Pancreas (tissue), 10 donors: ENCODE data around the gene RNF150. TPM values are rescaled to one million over a fixed set of nuclear protein-coding genes. Genes with fewer than 3 reads are reported as not detected.
"Not testable (repeated sequence)": the region's sequence is repeated elsewhere in the genome, so short reads cannot be mapped to it uniquely, and the experiment has no call there.

Experiments
- ATAC-seq, 4 donors: fragments of 200-7000 bp; cut with Tn5 transposase; one replicate each; pipeline versions ENCODE4 v1.8.0 to v1.9.1; 2020; ENCODE audit warnings: mild to moderate bottlenecking in 4 of 4, moderate library complexity in 4 of 4
- DNase-seq, 6 donors: peaks; one replicate each; pipeline ENCODE4 v3.0.0-alpha.2; 2020
- FAIRE-seq: peaks from 2 replicates; lab custom pipeline; 2012; peaks lifted over from hg19 to GRCh38; lab: Jason Lieb, UNC
- H3K27ac ChIP-seq, 4 donors: fragments of 200-600 bp; sonication (generic); 1 replicate in 3 of 4; 2 replicates in 1 of 4; pipeline versions ENCODE4 v1.5.0 to v1.8.0; 2020
- H3K27me3 ChIP-seq, 4 donors: fragments of 200-600 bp; one replicate each; pipeline ENCODE4 v1.8.0; 2021
- H3K36me3 ChIP-seq, 3 donors: fragments of 200-600 bp; sonication (generic) in 1 of 3; one replicate each; pipeline versions ENCODE4 v1.5.0 to v1.8.0; 2020 to 2021
- H3K4me1 ChIP-seq, 3 donors: fragments of 200-600 bp; one replicate each; pipeline ENCODE4 v1.8.0; 2021
- H3K4me3 ChIP-seq, 4 donors: fragments of 200-600 bp; sonication (generic) in 2 of 4; one replicate each; pipeline versions ENCODE4 v1.5.0 to v1.8.0; 2020 to 2021
- H3K9me3 ChIP-seq, 4 donors: fragments of 200-600 bp; one replicate each; pipeline ENCODE4 v1.8.0; 2021
- CTCF ChIP-seq, 4 donors: fragments of 200-600 bp; sonication (generic) in 3 of 4; IDR thresholded peaks; one replicate each; pipeline versions ENCODE4 v1.5.0 to v1.8.0; 2021; ENCODE audit warnings: antibody characterized with exemption in 4 of 4
- WGBS, 2 donors: extraction: QIAGEN DNeasy Blood & Tissue Kit; methylation state at CpG; one replicate each; pipeline ENCODE4 v1.1.7; 2013; 5-methylcytosine and 5-hydroxymethylcytosine counted together
- intact Hi-C, 3 donors: fragments of 100-400 bp; cut with DNase I; formaldehyde crosslinking; loops; one replicate each; pipeline versions ENCODE4 v1.11.1 to v1.14.2; 2022
- polyA plus RNA-seq, 2 donors: library from polyadenylated mRNA; stranded (reverse); fragments of 200-250 nt; gene quantifications; one replicate each; pipeline ENCODE4 v1.2.3, GENCODE V29; 2013
- total RNA-seq, 6 donors: library from RNA; stranded (reverse); fragmentation: NEBNext Ultra II Directional in 4 of 6; extraction: Animal tissue kit (Norgen Biotek cat#: 25700) in 4 of 6; gene quantifications; one replicate each; pipeline versions ENCODE4 v1.2.1 to v1.2.4, GENCODE V29; 2021 to 2023
- donor health status: healthy with polysubstance abuse.
- donor health status: DM: no; HTN: no; CAD: no; lungs with moderate emphysema.
- donor health status: DM: no; HTN: no; CAD: no.
- donor health status: control.
- donor health status: control.
- donor health status: Bipolar disorder and iron deficiency.
- donor health status: DM: yes; HTN: yes; CAD: no.
- donor health status: DM: no; HTN: no; CAD: no.
- donor health status: DM: no; HTN: no; CAD: no.
- donor health status: DM: yes; HTN: yes; CAD: no.

RNF150 gene
- total and polyA plus RNA-seq, 8 donors, result 0.53 to 4.1 (median 2.5) TPM

DNA sequence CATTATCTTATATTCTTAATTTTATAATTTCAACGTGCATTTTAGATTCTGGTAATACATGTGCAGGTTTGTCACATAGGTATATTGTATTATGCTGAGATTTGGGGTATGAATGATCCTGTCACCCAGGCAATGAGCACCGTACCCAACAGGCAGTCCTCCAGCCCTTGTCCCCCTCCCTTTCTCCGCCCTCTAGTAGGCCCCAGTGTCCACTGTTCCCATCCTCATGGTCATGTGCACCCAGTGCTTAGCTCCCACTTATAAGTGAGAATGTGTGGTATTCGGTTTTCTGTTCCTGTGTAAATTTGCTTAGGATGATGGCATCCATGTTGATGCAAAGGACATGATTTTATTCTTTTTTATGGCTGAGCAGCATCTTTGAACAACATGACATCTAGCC lies 70.6 kb downstream of the RNF150 start:
- H3K27me3 ChIP-seq, result peaks cover 0 to 3% (median 0%) of the 10 kb centered on the region in 4 donors
- 61 to 75% methylated on average over 4 of the region's 4 CpGs for WGBS, 2 donors
- H3K4me1 ChIP-seq, result no peaks in the 10 kb centered on the region
- no peaks in the 10 kb centered on the region for H3K36me3 ChIP-seq
- H3K9me3 ChIP-seq, result no peaks in the 10 kb centered on the region
- FAIRE-seq (no peak), DNase-seq (no peak), ATAC-seq (no peak)
- H3K27ac ChIP-seq, result no peak overlapping the region
- H3K4me3 ChIP-seq, result no peak overlapping the region
- intact Hi-C loops, result no loop called here
- no peak for TF ChIP-seq CTCF (IDR thresholded peaks at IDR 0.05)

GRCh38 chr4:141058591-141059512 lies 74.4 kb downstream of the RNF150 start:
- Histone ChIP-seq H3K9me3 (no peaks in the 10 kb centered on the region), H3K27ac (no peak overlapping the region), H3K4me1 (no peaks in the 10 kb centered on the region), H3K27me3 (no peaks in the 10 kb centered on the region), H3K4me3 (no peak overlapping the region), H3K36me3 (no peaks in the 10 kb centered on the region)
- intact Hi-C loops, result no loop called here
- TF ChIP-seq CTCF (IDR thresholded peaks at IDR 0.05), result no peak
- 50 to 54% methylated on average over 4 of the region's 4 CpGs for WGBS, 2 donors
- ATAC-seq (no peak), DNase-seq (no peak), FAIRE-seq (no peak)

DNA sequence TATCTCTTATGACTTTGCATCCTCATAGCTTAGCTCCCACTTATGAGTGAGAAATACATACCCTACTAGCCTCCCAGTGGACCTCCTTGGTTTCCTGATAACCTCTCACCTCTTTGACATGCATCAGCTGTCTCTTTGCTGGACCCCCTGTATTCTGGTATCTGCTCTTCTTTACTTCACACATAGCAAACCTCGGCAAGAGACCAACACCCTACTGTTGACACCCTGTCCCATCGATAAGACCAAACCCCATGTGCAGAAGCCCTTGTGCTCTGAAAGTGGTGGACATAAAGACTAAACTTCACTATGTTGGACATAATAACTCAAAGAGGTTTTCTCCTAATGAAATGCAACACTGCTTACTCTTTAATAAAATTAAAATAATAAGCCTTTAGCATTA lies 75.7 kb downstream of the RNF150 start:
- H3K27ac ChIP-seq, result no peak overlapping the region
- ATAC-seq (no peak), DNase-seq (no peak), FAIRE-seq (no peak)
- H3K4me1 ChIP-seq, result no peaks in the 10 kb centered on the region
- no peaks in the 10 kb centered on the region for H3K36me3 ChIP-seq
- intact Hi-C loops, result no loop called here
- H3K9me3 ChIP-seq, result no peaks in the 10 kb centered on the region
- H3K27me3 ChIP-seq, result no peaks in the 10 kb centered on the region
- 74 to 77% methylated on average over 2 of the region's 2 CpGs for WGBS, 2 donors
- no peak overlapping the region for H3K4me3 ChIP-seq
- no peak for TF ChIP-seq CTCF (IDR thresholded peaks at IDR 0.05)

DNA sequence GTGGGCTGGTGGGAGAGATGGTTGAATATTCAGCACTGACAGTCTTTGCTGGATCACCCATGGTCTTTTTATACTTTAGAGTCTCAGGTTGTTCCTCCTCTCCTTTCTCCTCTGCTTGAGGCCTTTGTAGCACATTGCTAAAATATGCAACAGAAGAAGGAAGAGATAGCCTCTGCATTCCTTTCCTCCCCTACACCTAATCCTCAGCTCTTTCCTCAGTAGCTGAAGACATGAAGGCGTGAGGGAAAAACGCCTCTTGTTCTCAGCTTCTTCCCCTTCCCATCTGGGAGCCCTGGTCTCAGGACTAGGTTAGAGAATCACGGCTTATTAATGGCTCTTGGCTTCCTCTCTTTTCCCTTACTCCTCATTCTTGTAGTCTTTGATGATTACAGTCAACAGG lies 76.8 kb downstream of the RNF150 start:
- H3K4me1 ChIP-seq, result no peaks in the 10 kb centered on the region
- intact Hi-C loops, result no loop called here
- FAIRE-seq (no peak), DNase-seq (no peak), ATAC-seq (no peak)
- no peak overlapping the region for H3K27ac ChIP-seq
- H3K4me3 ChIP-seq, result no peak overlapping the region
- no peak for TF ChIP-seq CTCF (IDR thresholded peaks at IDR 0.05)
- H3K27me3 ChIP-seq, result no peaks in the 10 kb centered on the region
- WGBS, 2 donors, result 74 to 77% methylated on average over 3 of the region's 3 CpGs
- H3K9me3 ChIP-seq, result no peaks in the 10 kb centered on the region
- no peaks in the 10 kb centered on the region for H3K36me3 ChIP-seq

DNA sequence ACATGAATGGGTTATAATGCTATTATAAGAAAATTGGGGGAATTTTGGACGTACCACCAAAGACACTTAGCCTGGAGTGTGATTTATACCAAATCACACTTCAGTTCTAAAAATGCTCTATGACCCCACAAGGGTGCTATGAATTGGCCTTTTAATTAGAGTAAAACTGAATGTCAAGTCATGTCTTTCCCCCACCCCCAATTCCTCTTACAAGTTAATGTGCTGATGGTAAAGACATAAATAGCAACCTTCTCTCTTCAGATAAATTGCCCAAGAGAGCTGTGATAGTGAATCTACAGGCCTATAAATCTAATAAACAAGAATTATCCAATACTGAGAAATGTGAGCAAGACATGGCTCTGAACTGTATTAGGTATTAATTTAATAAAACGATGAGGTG lies 78.8 kb downstream of the RNF150 start:
- DNase-seq (no peak), ATAC-seq (no peak), FAIRE-seq (no peak)
- intact Hi-C loops, result no loop called here
- no peaks in the 10 kb centered on the region for H3K9me3 ChIP-seq
- 71 to 86% methylated on average over 2 of the region's 2 CpGs for WGBS, 2 donors
- no peak overlapping the region for H3K27ac ChIP-seq
- no peaks in the 10 kb centered on the region for H3K4me1 ChIP-seq
- H3K4me3 ChIP-seq, result no peak overlapping the region
- H3K27me3 ChIP-seq, result no peaks in the 10 kb centered on the region
- no peaks in the 10 kb centered on the region for H3K36me3 ChIP-seq
- no peak for TF ChIP-seq CTCF (IDR thresholded peaks at IDR 0.05)

- WGBS, 2 donors, result 83 to 91% methylated on average over 1 of the region's 1 CpG
- not testable (repeated sequence) for H3K4me3 ChIP-seq
Observed at GRCh38 chr4:141050999-141051398, 82.3 kb downstream of the RNF150 start.

More at GRCh38 chr4:141050999-141051398, 82.3 kb downstream of the RNF150 start:
- H3K9me3 ChIP-seq, FAIRE-seq, H3K27me3 ChIP-seq, intact Hi-C loops, H3K27ac ChIP-seq, ATAC-seq, H3K36me3 ChIP-seq, H3K4me1 ChIP-seq: not testable (repeated sequence)
- peak in 1 of 6 donors; percentile 22 for DNase-seq
